HG02840 (cell line): ENCODE measurements around the gene PDE8B.

ENCODE experiments used
- ATAC-seq: cut with Tn5 transposase; IDR thresholded peaks from one replicate; pipeline ENCODE4 v1.9.1; 2021; ENCODE audit warnings: mild to moderate bottlenecking, moderate library complexity, moderate number of reproducible peaks; ENCODE audit not compliant: unreplicated experiment, low FRiP score

Gene PDE8B

GRCh38 chr5:77316871-77317661, 106.6 kb downstream of the PDE8B start:
- no peak for ATAC-seq

- ATAC-seq = no peak
Measured at GRCh38 chr5:77318060-77318459, 107.6 kb downstream of the PDE8B start.

GRCh38 chr5:77319117-77319804, 108.8 kb downstream of the PDE8B start:
- no peak for ATAC-seq

GRCh38 chr5:77321793-77322394, 111.4 kb downstream of the PDE8B start:
- ATAC-seq = no peak

GRCh38 chr5:77322406-77322805, 111.9 kb downstream of the PDE8B start:
- ATAC-seq = no peak

GRCh38 chr5:77325921-77326541, 115.6 kb downstream of the PDE8B start:
- no peak for ATAC-seq

- no peak for ATAC-seq
Measured at GRCh38 chr5:77326986-77327734, 116.7 kb downstream of the PDE8B start.

- no peak for ATAC-seq
Measured at GRCh38 chr5:77328930-77329647, 118.6 kb downstream of the PDE8B start.

GRCh38 chr5:77329664-77330430, 119.4 kb downstream of the PDE8B start:
- no peak for ATAC-seq

- ATAC-seq = no peak
Measured at GRCh38 chr5:77333036-77333435, 122.6 kb downstream of the PDE8B start.

GRCh38 chr5:77333451-77334123, 123.1 kb downstream of the PDE8B start:
- no peak for ATAC-seq

GRCh38 chr5:77337246-77337645, 126.8 kb downstream of the PDE8B start:
- ATAC-seq = no peak

- ATAC-seq = no peak
Measured at GRCh38 chr5:77337686-77338085, 127.2 kb downstream of the PDE8B start.

- no peak for ATAC-seq
Measured at GRCh38 chr5:77339337-77339890, 128.9 kb downstream of the PDE8B start.

- ATAC-seq = no peak
Measured at GRCh38 chr5:77343165-77343564, 132.7 kb downstream of the PDE8B start.

- no peak for ATAC-seq
Measured at GRCh38 chr5:77347435-77348098, 137.1 kb downstream of the PDE8B start.

- ATAC-seq = no peak
Measured at GRCh38 chr5:77353251-77353650, 142.8 kb downstream of the PDE8B start.

- no peak for ATAC-seq
Measured at GRCh38 chr5:77354454-77354853, 144.0 kb downstream of the PDE8B start.
